ENCODE results near the gene GDPGP1. TPM values are rescaled to one million over a fixed set of nuclear protein-coding genes. Genes with fewer than 3 reads are reported as not detected.
A peak's percentile ranks its signal among the peaks of the same experiment; 100 is the strongest.
"Not testable (repeated sequence)": the region's sequence is repeated elsewhere in the genome, so short reads cannot be mapped to it uniquely, and the experiment has no call there.

GDPGP1 gene
- total RNA-seq, 3 donors from 2014 or later, result 3.4 to 9.4 (median 7.5) TPM

GRCh38 chr15:90249203-90249863, 15.3 kb downstream of the GDPGP1 start, which contains the start of gene TTLL13:
TSS of gene TTLL13 (plus strand) at chr15:90249556. CDS start at chr15:90250631, 1,075 bp downstream.
- peak; percentile 12 to 24 (median 22) for TF ChIP-seq POLR2AphosphoS5 (IDR thresholded peaks at IDR 0.05)
- TF ChIP-seq POLR2A (IDR thresholded peaks at IDR 0.05), result no peak
- peak in 1 of 3 donors; percentile 17 for TF ChIP-seq CTCF (IDR thresholded peaks at IDR 0.05)
- Histone ChIP-seq H3K4me3 (peak within 1 kb of the TSS; percentile 50 to 88 (median 60)), H3K27me3 (no peaks in the 10 kb centered on the region), H3K9me3 (no peaks in the 10 kb centered on the region), H3K4me1 (no peaks in the 10 kb centered on the region), H3K27ac (peak within 1 kb of the TSS; percentile 52 to 75), H3K36me3 (no peaks in the 10 kb centered on the region)
- DNase-seq (ENCODE audit: low spot score in 2 of 2), result peak; percentile 85 to 86
- intact Hi-C loops (cut with DNase I; ENCODE audit: low total_unique reads), result no loop called here

- H3K9me3 ChIP-seq, result no peaks in the 10 kb centered on the region
- no peak for DNase-seq (ENCODE audit: low spot score in 2 of 2)
- no peak overlapping the region for H3K4me3 ChIP-seq
- intact Hi-C loops (cut with DNase I; ENCODE audit: low total_unique reads), result no loop called here
- no peak overlapping the region for H3K27ac ChIP-seq
- H3K4me1 ChIP-seq, result no peaks in the 10 kb centered on the region
- H3K36me3 ChIP-seq, result no peaks in the 10 kb centered on the region
- no peaks in the 10 kb centered on the region for H3K27me3 ChIP-seq
- TF ChIP-seq POLR2AphosphoS5 (IDR thresholded peaks at IDR 0.05) (no peak), POLR2A (IDR thresholded peaks at IDR 0.05) (no peak), CTCF (IDR thresholded peaks at IDR 0.05) (no peak)
Measured at GRCh38 chr15:90257776-90258175, 23.8 kb downstream of the GDPGP1 start.

GRCh38 chr15:90259524-90259923, 25.5 kb downstream of the GDPGP1 start:
- DNase-seq (ENCODE audit: low spot score in 2 of 2), result no peak
- Histone ChIP-seq H3K27ac (no peak overlapping the region), H3K4me3 (no peak overlapping the region), H3K36me3 (no peaks in the 10 kb centered on the region), H3K27me3 (no peaks in the 10 kb centered on the region), H3K9me3 (no peaks in the 10 kb centered on the region), H3K4me1 (no peaks in the 10 kb centered on the region)
- intact Hi-C loops (cut with DNase I; ENCODE audit: low total_unique reads), result no loop called here
- no peak for TF ChIP-seq CTCF (IDR thresholded peaks at IDR 0.05)
- TF ChIP-seq POLR2AphosphoS5 (IDR thresholded peaks at IDR 0.05), result no peak
- no peak for TF ChIP-seq POLR2A (IDR thresholded peaks at IDR 0.05)

GRCh38 chr15:90260731-90261130, 26.7 kb downstream of the GDPGP1 start:
- DNase-seq (ENCODE audit: low spot score in 2 of 2); H3K9me3 ChIP-seq; H3K27me3 ChIP-seq; H3K36me3 ChIP-seq; H3K4me3 ChIP-seq; intact Hi-C loops (cut with DNase I; ENCODE audit: low total_unique reads); H3K27ac ChIP-seq; H3K4me1 ChIP-seq: not testable (repeated sequence)

- Histone ChIP-seq H3K27me3 (no peaks in the 10 kb centered on the region), H3K9me3 (no peaks in the 10 kb centered on the region), H3K36me3 (no peaks in the 10 kb centered on the region), H3K4me3 (no peak overlapping the region), H3K4me1 (peaks cover 0 to 1% of the 10 kb centered on the region in 2 donors), H3K27ac (no peak overlapping the region)
- intact Hi-C loops (cut with DNase I; ENCODE audit: low total_unique reads), result no loop called here
- TF ChIP-seq POLR2AphosphoS5 (IDR thresholded peaks at IDR 0.05), result no peak
- TF ChIP-seq CTCF (IDR thresholded peaks at IDR 0.05), result no peak
- TF ChIP-seq POLR2A (IDR thresholded peaks at IDR 0.05), result no peak
- DNase-seq (ENCODE audit: low spot score in 2 of 2), result no peak
Measured at GRCh38 chr15:90261811-90262210, 27.8 kb downstream of the GDPGP1 start.

All from breast epithelium (tissue), 4 donors.